ENCODE results near the gene RAD51B.

RAD51B gene

GRCh38 chr14:68506645-68507419 is 687.3 kb downstream of the RAD51B start:
- Histone ChIP-seq H3K36me3 (ENCODE audit: control insufficient read depth, insufficient read depth, low read length) (no peaks in the 10 kb centered on the region), H3K4me3 (replicated peaks; ENCODE audit: low read depth, low read length) (no peak overlapping the region), H3K27me3 (replicated peaks; ENCODE audit: control insufficient read depth, insufficient read depth, low read length) (no peaks in the 10 kb centered on the region)
- peak; percentile 60 for DNase-seq (ENCODE audit: extremely low read depth, insufficient read length)
- no peak for TF ChIP-seq CTCF (IDR thresholded peaks at IDR 0.05; ENCODE audit: insufficient read depth, low read length, poor library complexity, severe bottlenecking)

GRCh38 chr14:68507544-68508081 is 688.0 kb downstream of the RAD51B start:
- TF ChIP-seq CTCF (IDR thresholded peaks at IDR 0.05; ENCODE audit: insufficient read depth, low read length, poor library complexity, severe bottlenecking): no peak

GRCh38 chr14:68508581-68508980 is 689.0 kb downstream of the RAD51B start:
- no peaks in the 10 kb centered on the region for H3K36me3 ChIP-seq (ENCODE audit: control insufficient read depth, insufficient read depth, low read length)
- no peak for TF ChIP-seq CTCF (IDR thresholded peaks at IDR 0.05; ENCODE audit: insufficient read depth, low read length, poor library complexity, severe bottlenecking)

More at GRCh38 chr14:68507544-68508081, 688.0 kb downstream of the RAD51B start:
- Histone ChIP-seq H3K36me3 (ENCODE audit: control insufficient read depth, insufficient read depth, low read length) (no peaks in the 10 kb centered on the region), H3K4me3 (replicated peaks; ENCODE audit: low read depth, low read length) (no peak overlapping the region), H3K27me3 (replicated peaks; ENCODE audit: control insufficient read depth, insufficient read depth, low read length) (no peaks in the 10 kb centered on the region)
- DNase-seq (ENCODE audit: extremely low read depth, insufficient read length): no peak

GRCh38 chr14:68509188-68509983 is 689.8 kb downstream of the RAD51B start:
- DNase-seq (ENCODE audit: extremely low read depth, insufficient read length): no peak

More at GRCh38 chr14:68508581-68508980, 689.0 kb downstream of the RAD51B start:
- Histone ChIP-seq H3K27me3 (replicated peaks; ENCODE audit: control insufficient read depth, insufficient read depth, low read length) (no peaks in the 10 kb centered on the region), H3K4me3 (replicated peaks; ENCODE audit: low read depth, low read length) (no peak overlapping the region)
- DNase-seq (ENCODE audit: extremely low read depth, insufficient read length): no peak

More at GRCh38 chr14:68509188-68509983, 689.8 kb downstream of the RAD51B start:
- no peak for TF ChIP-seq CTCF (IDR thresholded peaks at IDR 0.05; ENCODE audit: insufficient read depth, low read length, poor library complexity, severe bottlenecking)
- no peaks in the 10 kb centered on the region for H3K27me3 ChIP-seq (replicated peaks; ENCODE audit: control insufficient read depth, insufficient read depth, low read length)
- no peak overlapping the region for H3K4me3 ChIP-seq (replicated peaks; ENCODE audit: low read depth, low read length)
- no peaks in the 10 kb centered on the region for H3K36me3 ChIP-seq (ENCODE audit: control insufficient read depth, insufficient read depth, low read length)
